Osteoblast (primary cell): ENCODE data around the gene ORM1. TPM values are rescaled to one million over a fixed set of nuclear protein-coding genes. Genes with fewer than 3 reads are reported as not detected.

ENCODE experiments used
- DNase-seq: peaks from one replicate; pipeline ENCODE4 v3.0.0; 2011; ENCODE audit warnings: low spot score, mixed read lengths; ENCODE audit not compliant: insufficient read length; ENCODE audit errors: missing footprints
- H2AFZ ChIP-seq: 2 replicates; pipeline ENCODE4 v1.6.0; 2011; ENCODE audit warnings: mild to moderate bottlenecking, low read length
- H3K27ac ChIP-seq: 2 replicates; pipeline ENCODE4 v1.5.1; 2011; ENCODE audit warnings: mild to moderate bottlenecking, low read depth, low read length, moderate library complexity
- H3K27me3 ChIP-seq: 2 replicates; pipeline ENCODE4 v1.6.0; 2012; ENCODE audit warnings: mild to moderate bottlenecking, control low read depth, inconsistent platforms, low read length, moderate library complexity; ENCODE audit not compliant: insufficient read depth
- H3K36me3 ChIP-seq: 2 replicates; pipeline ENCODE4 v1.5.1; 2011; ENCODE audit warnings: mild to moderate bottlenecking, low read length, control low read depth, moderate library complexity; ENCODE audit not compliant: insufficient read depth
- H3K4me1 ChIP-seq: 2 replicates; pipeline ENCODE4 v1.5.1; 2011; ENCODE audit warnings: mild to moderate bottlenecking, low read length, control low read depth, moderate library complexity; ENCODE audit not compliant: insufficient read depth
- H3K4me2 ChIP-seq: 2 replicates; pipeline ENCODE4 v1.6.0; 2011; ENCODE audit warnings: mild to moderate bottlenecking, low read length; ENCODE audit not compliant: insufficient read depth
- H3K4me3 ChIP-seq: fragments of 200-600 bp; sonication (generic); 3 replicates; pipeline ENCODE4 v1.5.1; 2012; ENCODE audit warnings: mild to moderate bottlenecking, low read length, inconsistent platforms; ENCODE audit not compliant: insufficient read depth
- H3K79me2 ChIP-seq: 2 replicates; pipeline ENCODE4 v1.6.0; 2012; ENCODE audit warnings: mild to moderate bottlenecking, low read length, control low read depth, inconsistent platforms; ENCODE audit not compliant: insufficient read depth
- H3K9me3 ChIP-seq: 2 replicates; pipeline ENCODE4 v1.5.1; 2011; ENCODE audit warnings: low read depth, low read length, control low read depth
- H4K20me1 ChIP-seq: 2 replicates; pipeline ENCODE4 v1.6.0; 2012; ENCODE audit warnings: mild to moderate bottlenecking, low read length, control low read depth; ENCODE audit not compliant: insufficient read depth
- CTCF ChIP-seq: IDR thresholded peaks from 2 replicates; pipeline ENCODE4 v1.5.1; 2011; ENCODE audit warnings: mild to moderate bottlenecking, low read depth, low read length, moderate library complexity; ENCODE audit errors: extremely low read depth
- total RNA-seq: library from RNA; depleted of rRNA; stranded (reverse); fragments of >200 nt; gene quantifications from 2 replicates; pipeline ENCODE4 v1.2.3, GENCODE V29; 2012

The ORM1 gene
- total RNA-seq, 1 donor: not detected

DNA sequence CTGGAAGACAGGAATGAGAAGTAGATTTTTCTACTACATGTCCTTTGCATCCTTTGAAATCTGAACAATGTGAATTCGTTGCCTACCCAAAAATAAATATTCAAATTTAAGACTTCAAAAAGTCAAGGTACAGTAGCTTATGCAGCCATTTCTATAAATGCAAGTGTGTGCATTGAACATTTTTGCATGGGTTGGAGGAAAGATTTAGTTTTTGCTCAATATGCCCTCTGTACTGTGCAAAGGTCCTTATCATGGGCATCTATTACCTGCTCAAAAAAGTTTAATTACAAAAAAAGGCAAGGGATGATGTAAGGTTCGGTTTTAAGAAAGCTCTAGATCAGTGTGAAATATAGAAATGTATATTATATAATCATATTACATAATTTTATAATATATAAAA is 42.3 kb downstream of the ORM1 start:
- no peak overlapping the region for H3K27ac ChIP-seq
- H2AFZ ChIP-seq: no peak overlapping the region
- no peak overlapping the region for H3K4me3 ChIP-seq
- peaks cover 32% of the 10 kb centered on the region for H3K36me3 ChIP-seq
- no peak for DNase-seq
- H4K20me1 ChIP-seq: no peaks in the 10 kb centered on the region
- no peak overlapping the region for H3K4me2 ChIP-seq
- TF ChIP-seq CTCF: no peak
- H3K4me1 ChIP-seq: peaks cover 30% of the 10 kb centered on the region
- H3K9me3 ChIP-seq: no peaks in the 10 kb centered on the region
- no peaks in the 10 kb centered on the region for H3K79me2 ChIP-seq
- H3K27me3 ChIP-seq: no peaks in the 10 kb centered on the region

DNA sequence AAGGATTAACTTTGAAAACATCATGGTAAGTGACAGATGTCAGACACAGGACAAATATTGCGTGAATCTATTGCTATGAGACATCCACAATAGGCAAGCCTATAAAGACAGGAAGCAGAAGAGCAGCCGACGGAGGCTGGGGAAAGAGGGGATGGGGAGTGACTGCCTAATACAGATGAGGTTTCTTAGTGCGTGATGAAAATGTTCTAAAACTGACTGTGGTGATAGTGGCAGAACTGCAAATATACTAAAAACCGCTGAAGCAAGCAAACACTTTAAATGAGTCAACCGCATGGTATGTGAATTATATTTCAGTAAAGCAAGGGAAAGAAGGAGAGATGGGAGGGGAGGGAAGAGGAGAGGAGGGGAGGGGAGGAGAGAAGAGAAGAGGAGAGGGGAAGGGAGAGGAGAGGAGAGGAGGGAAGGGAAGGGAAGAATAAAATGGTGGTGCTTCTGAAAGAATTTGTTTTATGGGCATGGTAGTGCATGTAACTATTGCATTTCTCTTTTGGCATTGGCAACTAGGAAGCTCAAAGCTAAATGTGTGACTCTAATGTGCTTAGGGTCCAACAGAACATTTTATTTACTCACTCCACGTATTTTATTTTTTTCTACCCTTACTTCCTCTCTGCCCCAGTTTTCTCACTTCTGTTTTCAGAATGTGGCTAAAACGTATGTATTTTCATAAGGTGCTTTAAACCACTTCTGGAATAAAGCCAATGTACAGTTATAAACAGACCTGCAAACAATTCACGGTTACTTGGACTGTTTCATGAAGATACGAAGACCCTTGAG is 43.6 kb downstream of the ORM1 start:
- no peak for TF ChIP-seq CTCF
- Histone ChIP-seq H4K20me1 (no peaks in the 10 kb centered on the region), H3K4me3 (no peak overlapping the region), H3K27ac (peak overlapping the region; percentile 67), H3K36me3 (peaks cover 20% of the 10 kb centered on the region), H3K9me3 (no peaks in the 10 kb centered on the region), H2AFZ (no peak overlapping the region), H3K27me3 (no peaks in the 10 kb centered on the region), H3K79me2 (no peaks in the 10 kb centered on the region), H3K4me1 (peaks cover 30% of the 10 kb centered on the region), H3K4me2 (peak overlapping the region; percentile 37)
- peak; percentile 96 for DNase-seq

GRCh38 chr9:114367366-114367765 is 44.5 kb downstream of the ORM1 start:
- no peaks in the 10 kb centered on the region for H3K27me3 ChIP-seq
- no peak overlapping the region for H3K27ac ChIP-seq
- no peaks in the 10 kb centered on the region for H3K9me3 ChIP-seq
- peaks cover 11% of the 10 kb centered on the region for H3K36me3 ChIP-seq
- no peak overlapping the region for H3K4me2 ChIP-seq
- no peaks in the 10 kb centered on the region for H4K20me1 ChIP-seq
- TF ChIP-seq CTCF: no peak
- DNase-seq: no peak
- no peaks in the 10 kb centered on the region for H3K79me2 ChIP-seq
- peaks cover 37% of the 10 kb centered on the region for H3K4me1 ChIP-seq
- H3K4me3 ChIP-seq: no peak overlapping the region
- no peak overlapping the region for H2AFZ ChIP-seq

DNA sequence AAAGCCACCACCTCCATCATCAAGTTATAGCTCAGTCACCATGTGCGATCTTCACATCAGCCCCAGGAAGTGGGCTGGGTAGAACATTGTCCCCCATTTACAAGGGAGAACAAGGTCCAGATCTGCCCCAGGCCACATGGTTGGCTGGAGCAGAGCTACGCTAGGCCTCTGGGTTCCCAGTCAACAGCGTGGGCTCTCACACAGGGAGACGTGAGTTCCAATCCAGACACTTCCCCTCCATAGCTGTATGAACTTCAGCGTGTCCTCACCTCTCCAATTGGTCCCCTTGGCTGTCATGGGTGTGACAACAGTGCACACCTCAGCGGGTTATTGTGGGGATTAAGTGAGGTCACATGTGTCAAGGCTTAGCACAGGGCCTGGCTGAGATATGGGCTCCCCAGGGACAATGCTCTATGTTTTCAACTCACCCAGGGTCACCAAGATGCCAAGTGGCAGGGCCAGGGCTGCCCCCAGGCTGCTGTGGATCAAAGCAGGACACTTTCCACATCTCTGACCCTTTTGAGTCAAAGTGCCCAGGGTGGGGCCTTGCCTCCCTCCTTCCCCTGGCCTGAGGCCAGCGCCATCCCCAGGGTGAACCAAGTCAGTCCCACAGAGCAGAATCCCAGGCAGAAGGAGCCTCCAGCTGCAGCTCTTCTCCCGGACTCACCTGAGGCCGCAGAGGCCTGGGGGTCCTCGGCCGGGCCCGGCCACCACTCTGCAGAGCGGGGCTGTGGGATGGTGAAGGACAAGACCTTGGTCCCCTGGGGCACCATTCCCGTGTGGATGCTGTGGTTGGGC is 45.1 kb downstream of the ORM1 start:
- no peak overlapping the region for H3K27ac ChIP-seq
- no peak overlapping the region for H3K4me3 ChIP-seq
- peaks cover 10% of the 10 kb centered on the region for H3K36me3 ChIP-seq
- H3K79me2 ChIP-seq: no peaks in the 10 kb centered on the region
- DNase-seq: no peak
- no peak overlapping the region for H3K4me2 ChIP-seq
- no peaks in the 10 kb centered on the region for H4K20me1 ChIP-seq
- H3K4me1 ChIP-seq: peaks cover 40% of the 10 kb centered on the region
- H3K27me3 ChIP-seq: no peaks in the 10 kb centered on the region
- H3K9me3 ChIP-seq: no peaks in the 10 kb centered on the region
- H2AFZ ChIP-seq: no peak overlapping the region
- TF ChIP-seq CTCF: no peak
